Measurements from ENCODE around the gene CEP120. TPM values are rescaled to one million over a fixed set of nuclear protein-coding genes. Genes with fewer than 3 reads are reported as not detected.
"Not testable (repeated sequence)": the region's sequence is repeated elsewhere in the genome, so short reads cannot be mapped to it uniquely, and the experiment has no call there.

Gene CEP120
- total and polyA plus RNA-seq, 2 experiments from 2014 or later: 7.5 to 16.4 TPM

DNA sequence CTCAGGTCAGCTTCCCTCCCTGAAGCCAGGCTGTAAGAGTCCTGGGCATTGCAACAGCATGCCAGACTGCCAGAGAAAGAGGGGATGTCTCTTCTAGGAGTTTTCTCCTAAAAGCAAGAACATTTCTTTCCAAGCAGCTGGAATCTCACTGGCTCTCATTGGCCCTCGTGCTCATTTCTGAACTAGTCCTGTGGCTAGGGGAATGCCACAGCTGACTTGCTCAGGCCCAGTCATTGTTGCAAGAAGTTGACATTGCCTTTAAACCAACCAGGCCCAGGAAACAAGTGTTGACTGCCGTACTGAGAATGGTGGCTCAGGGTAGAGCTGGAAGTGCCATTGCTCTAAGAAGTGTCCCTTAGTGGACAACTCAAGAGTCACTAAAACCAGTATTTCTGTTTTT lies 15.0 kb upstream of the CEP120 start:
- H2AFZ ChIP-seq: no peak overlapping the region

GRCh38 chr5:123436201-123436600 lies 13.0 kb upstream of the CEP120 start:
- Histone ChIP-seq H4K20me1 (ENCODE audit: insufficient read depth) (no peaks in the 10 kb centered on the region), H3K27ac (no peak overlapping the region), H3K9ac (no peak overlapping the region), H2AFZ (no peak overlapping the region), H3F3A (ENCODE audit: insufficient read depth) (no peaks in the 10 kb centered on the region), H3K9me2 (ENCODE audit: insufficient read depth) (no peaks in the 10 kb centered on the region), H3K4me3 (no peak overlapping the region), H3K27me3 (replicated peaks; ENCODE audit: insufficient read depth) (no peaks in the 10 kb centered on the region), H3K79me2 (ENCODE audit: insufficient read depth) (no peaks in the 10 kb centered on the region), H3K4me2 (ENCODE audit: unreplicated experiment) (no peak overlapping the region), H3K9me3 (ENCODE audit: low read depth) (no peaks in the 10 kb centered on the region), H3K36me3 (ENCODE audit: low read depth) (no peaks in the 10 kb centered on the region), H3K4me1 (ENCODE audit: insufficient read depth) (no peaks in the 10 kb centered on the region)
- WGBS, 2 experiments (ENCODE audit: low coverage in 1 of 2, low lambda C conversion rate in 2 of 2, missing lambda C conversion rate in 2 of 2): 84 to 100% methylated on average over 1 of the region's 1 CpG
- TF ChIP-seq EZH2 (IDR thresholded peaks at IDR 0.05; ENCODE audit: insufficient read depth, poor library complexity, severe bottlenecking): no peak
- no peak for TF ChIP-seq EZH2phosphoT487 (IDR thresholded peaks at IDR 0.05; ENCODE audit: insufficient read depth, low read depth)
- in situ Hi-C loops (cut with MboI): no loop called here
- no peak for DNase-seq

More for the DNA sequence above, 15.0 kb upstream of the CEP120 start:
- Histone ChIP-seq H3K79me2 (ENCODE audit: insufficient read depth) (no peaks in the 10 kb centered on the region), H3K4me3 (no peak overlapping the region), H3F3A (ENCODE audit: insufficient read depth) (no peaks in the 10 kb centered on the region), H4K20me1 (ENCODE audit: insufficient read depth) (no peaks in the 10 kb centered on the region), H3K36me3 (ENCODE audit: low read depth) (no peaks in the 10 kb centered on the region), H3K9ac (no peak overlapping the region), H3K4me1 (ENCODE audit: insufficient read depth) (no peaks in the 10 kb centered on the region), H3K4me2 (ENCODE audit: unreplicated experiment) (no peak overlapping the region), H3K27me3 (replicated peaks; ENCODE audit: insufficient read depth) (no peaks in the 10 kb centered on the region), H3K9me3 (ENCODE audit: low read depth) (no peaks in the 10 kb centered on the region), H3K27ac (no peak overlapping the region), H3K9me2 (ENCODE audit: insufficient read depth) (no peaks in the 10 kb centered on the region)
- 34 to 43% methylated on average over 2 of the region's 2 CpGs for WGBS, 2 experiments (ENCODE audit: low coverage in 1 of 2, low lambda C conversion rate in 2 of 2, missing lambda C conversion rate in 2 of 2)
- TF ChIP-seq EZH2phosphoT487 (IDR thresholded peaks at IDR 0.05; ENCODE audit: insufficient read depth, low read depth) (no peak), EZH2 (IDR thresholded peaks at IDR 0.05; ENCODE audit: insufficient read depth, poor library complexity, severe bottlenecking) (no peak)
- in situ Hi-C loops (cut with MboI): no loop called here
- no peak for DNase-seq

DNA sequence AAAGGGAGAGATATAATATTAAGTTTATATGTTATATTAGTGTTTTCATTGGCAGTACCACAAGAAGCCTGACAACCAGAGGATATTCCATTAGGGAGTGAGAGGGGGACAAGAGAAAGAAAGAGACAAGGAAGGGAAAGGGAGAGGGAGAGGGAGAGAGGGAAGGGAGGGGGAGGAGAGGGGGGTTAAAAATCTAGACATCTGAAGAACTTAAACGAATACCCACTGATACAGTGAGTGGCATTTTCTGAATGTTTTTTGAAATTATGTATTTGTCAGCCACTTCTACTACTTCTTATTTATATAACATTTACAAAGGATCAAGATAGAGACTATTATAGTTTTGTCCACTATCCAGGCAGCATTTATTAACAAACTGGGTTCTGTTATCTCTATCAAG lies 11.6 kb upstream of the CEP120 start:
- WGBS, 2 experiments (ENCODE audit: low coverage in 1 of 2, low lambda C conversion rate in 2 of 2, missing lambda C conversion rate in 2 of 2): 80 to 87% methylated on average over 1 of the region's 1 CpG

GRCh38 chr5:123433596-123433995 lies 10.4 kb upstream of the CEP120 start:
- DNase-seq: no peak
- Histone ChIP-seq H3K27me3 (replicated peaks; ENCODE audit: insufficient read depth) (no peaks in the 10 kb centered on the region), H3K27ac (no peak overlapping the region), H3K9me2 (ENCODE audit: insufficient read depth) (no peaks in the 10 kb centered on the region), H3K4me2 (ENCODE audit: unreplicated experiment) (no peak overlapping the region), H3K4me3 (no peak overlapping the region), H2AFZ (no peak overlapping the region), H3K4me1 (ENCODE audit: insufficient read depth) (peaks cover 17% of the 10 kb centered on the region), H4K20me1 (ENCODE audit: insufficient read depth) (no peaks in the 10 kb centered on the region), H3K36me3 (ENCODE audit: low read depth) (no peaks in the 10 kb centered on the region), H3F3A (ENCODE audit: insufficient read depth) (peaks cover 5% of the 10 kb centered on the region), H3K79me2 (ENCODE audit: insufficient read depth) (no peaks in the 10 kb centered on the region), H3K9ac (no peak overlapping the region), H3K9me3 (ENCODE audit: low read depth) (no peaks in the 10 kb centered on the region)
- in situ Hi-C loops (cut with MboI): no loop called here
- no peak for TF ChIP-seq EZH2 (IDR thresholded peaks at IDR 0.05; ENCODE audit: insufficient read depth, poor library complexity, severe bottlenecking)
- no peak for TF ChIP-seq EZH2phosphoT487 (IDR thresholded peaks at IDR 0.05; ENCODE audit: insufficient read depth, low read depth)
- 77 to 83% methylated on average over 2 of the region's 2 CpGs for WGBS, 2 experiments (ENCODE audit: low coverage in 1 of 2, low lambda C conversion rate in 2 of 2, missing lambda C conversion rate in 2 of 2)

More for the DNA sequence above, 11.6 kb upstream of the CEP120 start:
- Histone ChIP-seq H2AFZ (no peak overlapping the region), H4K20me1 (ENCODE audit: insufficient read depth) (no peaks in the 10 kb centered on the region), H3F3A (ENCODE audit: insufficient read depth) (no peaks in the 10 kb centered on the region), H3K79me2 (ENCODE audit: insufficient read depth) (no peaks in the 10 kb centered on the region), H3K9me2 (ENCODE audit: insufficient read depth) (no peaks in the 10 kb centered on the region), H3K27ac (no peak overlapping the region), H3K4me3 (no peak overlapping the region), H3K27me3 (replicated peaks; ENCODE audit: insufficient read depth) (no peaks in the 10 kb centered on the region), H3K4me1 (ENCODE audit: insufficient read depth) (peaks cover 5% of the 10 kb centered on the region; the same call in 1 of the 2 replicates), H3K9me3 (ENCODE audit: low read depth) (no peaks in the 10 kb centered on the region), H3K36me3 (ENCODE audit: low read depth) (no peaks in the 10 kb centered on the region), H3K4me2 (ENCODE audit: unreplicated experiment) (no peak overlapping the region), H3K9ac (no peak overlapping the region)
- in situ Hi-C loops (cut with MboI): no loop called here
- DNase-seq: no peak
- TF ChIP-seq EZH2 (IDR thresholded peaks at IDR 0.05; ENCODE audit: insufficient read depth, poor library complexity, severe bottlenecking) (no peak), EZH2phosphoT487 (IDR thresholded peaks at IDR 0.05; ENCODE audit: insufficient read depth, low read depth) (no peak)

DNA sequence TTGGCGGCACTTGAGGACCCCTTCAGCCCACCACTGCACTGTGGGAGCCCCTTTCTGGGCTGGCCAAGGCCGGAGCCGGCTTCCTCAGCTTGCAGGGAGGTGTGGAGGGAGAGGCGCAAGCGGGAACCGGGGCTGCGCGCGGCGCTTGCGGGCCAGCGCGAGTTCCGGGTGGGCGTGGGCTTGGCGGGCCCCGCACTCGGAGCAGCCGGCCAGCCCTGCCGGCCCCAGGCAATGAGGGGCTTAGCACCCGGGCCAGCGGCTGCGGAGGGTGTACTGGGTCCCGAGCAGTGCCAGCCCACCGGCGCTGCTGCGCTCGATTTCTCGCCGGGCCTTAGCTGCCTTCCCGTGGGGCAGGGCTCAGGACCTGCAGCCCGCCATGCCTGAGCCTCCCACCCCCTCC lies 7.2 kb upstream of the CEP120 start:
- peak overlapping the region; percentile 75 for H3K27ac ChIP-seq
- not testable (repeated sequence) for H3F3A ChIP-seq (ENCODE audit: insufficient read depth)

More for the DNA sequence above, 7.2 kb upstream of the CEP120 start:
- H3K4me3 ChIP-seq; H3K9me3 ChIP-seq (ENCODE audit: low read depth); H3K27me3 ChIP-seq (replicated peaks; ENCODE audit: insufficient read depth); H3K9me2 ChIP-seq (ENCODE audit: insufficient read depth); H3K4me2 ChIP-seq (ENCODE audit: unreplicated experiment); H4K20me1 ChIP-seq (ENCODE audit: insufficient read depth); in situ Hi-C loops (cut with MboI); H3K36me3 ChIP-seq (ENCODE audit: low read depth); H3K79me2 ChIP-seq (ENCODE audit: insufficient read depth); DNase-seq: not testable (repeated sequence)
- peak overlapping the region; percentile 56 for H3K9ac ChIP-seq
- H3K4me1 ChIP-seq (ENCODE audit: insufficient read depth): peaks cover 19% of the 10 kb centered on the region
- H2AFZ ChIP-seq: peak overlapping the region; percentile 73
- WGBS, 2 experiments (ENCODE audit: low coverage in 1 of 2, low lambda C conversion rate in 2 of 2, missing lambda C conversion rate in 2 of 2): 93 to 95% methylated on average over 3 to 26 of the region's 32 CpGs
